NCI-H748 (cell line): ENCODE measurements around the gene FRMD3.

ENCODE experiments used
- DNase-seq: peaks from one replicate; lab custom pipeline; 2025; ENCODE audit not compliant: unreplicated experiment; lab: John Stamatoyannopoulos, UW

The FRMD3 gene

GRCh38 chr9:83440641-83441040, 97.6 kb downstream of the FRMD3 start:
- no peak for DNase-seq

- DNase-seq = no peak
These were observed 102.9 kb downstream of the FRMD3 start for GRCh38 chr9:83435301-83435700.

- no peak for DNase-seq
These were observed 103.9 kb downstream of the FRMD3 start for GRCh38 chr9:83434254-83434653.

- DNase-seq = no peak
These were observed 104.4 kb downstream of the FRMD3 start for GRCh38 chr9:83433846-83434245.

GRCh38 chr9:83432877-83433550, 105.2 kb downstream of the FRMD3 start:
- DNase-seq = no peak

GRCh38 chr9:83432104-83432627, 106.0 kb downstream of the FRMD3 start:
- no peak for DNase-seq

- DNase-seq = no peak
These were observed 106.8 kb downstream of the FRMD3 start for GRCh38 chr9:83431101-83432060.

GRCh38 chr9:83430681-83431080, 107.5 kb downstream of the FRMD3 start:
- no peak for DNase-seq

- no peak for DNase-seq
These were observed 109.0 kb downstream of the FRMD3 start for GRCh38 chr9:83429229-83429628.

GRCh38 chr9:83425240-83425639, 113.0 kb downstream of the FRMD3 start:
- no peak for DNase-seq

GRCh38 chr9:83424831-83425230, 113.4 kb downstream of the FRMD3 start:
- DNase-seq = no peak

- no peak for DNase-seq
These were observed 114.1 kb downstream of the FRMD3 start for GRCh38 chr9:83423815-83424707.

GRCh38 chr9:83422527-83422926, 115.7 kb downstream of the FRMD3 start:
- DNase-seq = no peak

GRCh38 chr9:83420486-83420885, 117.7 kb downstream of the FRMD3 start:
- DNase-seq = no peak

GRCh38 chr9:83419961-83420360, 118.2 kb downstream of the FRMD3 start:
- no peak for DNase-seq

- DNase-seq = no peak
These were observed 119.9 kb downstream of the FRMD3 start for GRCh38 chr9:83418283-83418682.

- DNase-seq = peak; percentile 35
These were observed 124.8 kb downstream of the FRMD3 start for GRCh38 chr9:83413367-83413766.

- DNase-seq = no peak
These were observed 127.5 kb downstream of the FRMD3 start for GRCh38 chr9:83410701-83411100.

- DNase-seq = no peak
These were observed 131.3 kb downstream of the FRMD3 start for GRCh38 chr9:83406921-83407320.

- no peak for DNase-seq
These were observed 132.4 kb downstream of the FRMD3 start for GRCh38 chr9:83405759-83406158.
